Peyer's patch (tissue), 4 donors: ENCODE results near the gene SRPK2. TPM values are rescaled to one million over a fixed set of nuclear protein-coding genes. Genes with fewer than 3 reads are reported as not detected.

Source experiments
- DNase-seq, 3 donors: peaks; one replicate each; pipeline ENCODE4 v3.0.0-alpha.2; 2017 to 2019
- H3K27ac ChIP-seq, 4 donors: fragments of 200-600 bp; sonication (generic); one replicate each; pipeline ENCODE4 v1.5.1; 2016 to 2019
- H3K27me3 ChIP-seq, 2 donors: fragments of 200-600 bp; sonication (generic); one replicate each; pipeline ENCODE4 v1.5.1; 2019
- H3K36me3 ChIP-seq, 3 donors: fragments of 200-600 bp; sonication (generic); one replicate each; pipeline ENCODE4 v1.5.1; 2016 to 2019
- H3K4me1 ChIP-seq, 4 donors: fragments of 200-600 bp; sonication (generic); one replicate each; pipeline ENCODE4 v1.5.1; 2016 to 2019
- H3K4me3 ChIP-seq, 4 donors: fragments of 200-600 bp; sonication (generic); 1 replicate in 3 of 4; 2 replicates in 1 of 4; pipeline ENCODE4 v1.5.1; 2016 to 2019; ENCODE audit warnings: mild to moderate bottlenecking in 1 of 4
- H3K9me3 ChIP-seq, 4 donors: fragments of 200-600 bp; sonication (generic); one replicate each; pipeline ENCODE4 v1.5.1; 2016 to 2019; ENCODE audit warnings: mild to moderate bottlenecking in 1 of 4
- CTCF ChIP-seq, 6 experiments: fragments of 450-650 bp in 4 of 6; fragments of 200-600 bp in 2 of 6; sonication (generic) in 1 of 6; IDR thresholded peaks; one replicate each; pipeline ENCODE4 v1.5.1; 2017 to 2019; ENCODE audit warnings: antibody characterized with exemption in 6 of 6, mild to moderate bottlenecking in 3 of 6, moderate library complexity in 1 of 6
- POLR2A ChIP-seq, 2 donors: fragments of 450-650 bp; IDR thresholded peaks; one replicate each; pipeline ENCODE4 v1.5.1; 2017; ENCODE audit warnings: antibody characterized with exemption in 2 of 2, mild to moderate bottlenecking in 2 of 2, moderate library complexity in 2 of 2
- total RNA-seq, 4 donors: library from RNA; depleted of rRNA; stranded (reverse); fragments of >200 nt; gene quantifications; one replicate each; pipeline ENCODE4 v1.1.0, GENCODE V29; 2016

The SRPK2 gene
- total RNA-seq, 4 donors from 2014 or later, result 25.7 to 96.6 (median 33.6) TPM

GRCh38 chr7:105206985-105207384, 181.7 kb downstream of the SRPK2 start:
- Histone ChIP-seq H3K27me3 (no peaks in the 10 kb centered on the region), H3K27ac (no peak overlapping the region), H3K4me3 (no peak overlapping the region), H3K36me3 (no peaks in the 10 kb centered on the region), H3K4me1 (peaks cover 0 to 15% (median 6%) of the 10 kb centered on the region in 4 donors), H3K9me3 (no peaks in the 10 kb centered on the region)
- no peak for DNase-seq
- TF ChIP-seq POLR2A (IDR thresholded peaks at IDR 0.05) (no peak), CTCF (IDR thresholded peaks at IDR 0.05) (no peak)

- Histone ChIP-seq H3K36me3 (no peaks in the 10 kb centered on the region), H3K27ac (no peak overlapping the region), H3K4me3 (no peak overlapping the region), H3K9me3 (no peaks in the 10 kb centered on the region), H3K27me3 (no peaks in the 10 kb centered on the region), H3K4me1 (peaks cover 0 to 12% (median 4%) of the 10 kb centered on the region in 4 donors)
- no peak for DNase-seq
- TF ChIP-seq POLR2A (IDR thresholded peaks at IDR 0.05) (no peak), CTCF (IDR thresholded peaks at IDR 0.05) (no peak)
Observed at GRCh38 chr7:105205592-105206237, 183.0 kb downstream of the SRPK2 start.

- Histone ChIP-seq H3K4me3 (no peak overlapping the region), H3K27me3 (no peaks in the 10 kb centered on the region), H3K4me1 (peaks cover 0 to 6% (median under 1%) of the 10 kb centered on the region in 4 donors), H3K36me3 (no peaks in the 10 kb centered on the region), H3K27ac (no peak overlapping the region), H3K9me3 (no peaks in the 10 kb centered on the region)
- TF ChIP-seq POLR2A (IDR thresholded peaks at IDR 0.05) (no peak), CTCF (IDR thresholded peaks at IDR 0.05) (no peak)
- no peak for DNase-seq
Observed at GRCh38 chr7:105204953-105205352, 183.8 kb downstream of the SRPK2 start.

GRCh38 chr7:105204520-105204919, 184.2 kb downstream of the SRPK2 start:
- no peaks in the 10 kb centered on the region for H3K9me3 ChIP-seq
- TF ChIP-seq CTCF (IDR thresholded peaks at IDR 0.05), result no peak
- no peak for TF ChIP-seq POLR2A (IDR thresholded peaks at IDR 0.05)
- H3K27ac ChIP-seq, result no peak overlapping the region
- DNase-seq, result no peak
- no peak overlapping the region for H3K4me3 ChIP-seq
- no peaks in the 10 kb centered on the region for H3K27me3 ChIP-seq
- H3K36me3 ChIP-seq, result no peaks in the 10 kb centered on the region
- peaks cover 0 to 3% (median 0%) of the 10 kb centered on the region in 4 donors for H3K4me1 ChIP-seq

GRCh38 chr7:105202616-105203015, 186.1 kb downstream of the SRPK2 start:
- H3K4me1 ChIP-seq, result no peaks in the 10 kb centered on the region
- no peak overlapping the region for H3K4me3 ChIP-seq
- H3K27me3 ChIP-seq, result no peaks in the 10 kb centered on the region
- TF ChIP-seq POLR2A (IDR thresholded peaks at IDR 0.05) (no peak), CTCF (IDR thresholded peaks at IDR 0.05) (no peak)
- no peak for DNase-seq
- no peaks in the 10 kb centered on the region for H3K9me3 ChIP-seq
- H3K36me3 ChIP-seq, result no peaks in the 10 kb centered on the region
- H3K27ac ChIP-seq, result no peak overlapping the region
